GM23338 (cell line): ENCODE results near the gene DOK1. TPM values are rescaled to one million over a fixed set of nuclear protein-coding genes. Genes with fewer than 3 reads are reported as not detected.

Experiments
- ATAC-seq: fragments of 200-7000 bp; cut with Tn5 transposase; 3 replicates; pipeline ENCODE4 v1.9.1; 2020
- DNase-seq: peaks from one replicate; pipeline ENCODE4 v3.0.0-alpha.2; 2015; ENCODE audit warnings: low spot score
- H2AFZ ChIP-seq: fragments of 200-600 bp; sonication (generic); 2 replicates; pipeline ENCODE4 v1.8.0; 2016; ENCODE audit warnings: antibody characterized with exemption, mild to moderate bottlenecking, moderate library complexity
- H3F3A ChIP-seq: fragments of 200-600 bp; sonication (generic); replicated peaks from 2 replicates; pipeline ENCODE4 v1.8.0; 2017; ENCODE audit warnings: antibody characterized with exemption, mixed run types, low read depth
- H3K27ac ChIP-seq: fragments of 200-600 bp; sonication (generic); 2 replicates; pipeline ENCODE4 v1.6.1; 2016; ENCODE audit warnings: low read depth
- H3K27me3 ChIP-seq: fragments of 200-600 bp; sonication (generic); 2 replicates; pipeline ENCODE4 v1.8.0; 2016; ENCODE audit warnings: mild to moderate bottlenecking, mixed run types, moderate library complexity; ENCODE audit not compliant: insufficient read depth
- H3K36me3 ChIP-seq: fragments of 200-600 bp; sonication (generic); 2 replicates; pipeline ENCODE4 v1.8.0; 2016; ENCODE audit warnings: mild to moderate bottlenecking; ENCODE audit not compliant: insufficient read depth
- H3K4me1 ChIP-seq: fragments of 200-600 bp; sonication (generic); 2 replicates; pipeline ENCODE4 v1.8.0; 2016; ENCODE audit warnings: mild to moderate bottlenecking, moderate library complexity; ENCODE audit not compliant: insufficient read depth
- H3K4me2 ChIP-seq: fragments of 200-600 bp; sonication (generic); 2 replicates; pipeline ENCODE4 v1.7.1; 2017; ENCODE audit warnings: mixed run types
- H3K4me3 ChIP-seq: fragments of 200-600 bp; sonication (generic); 2 replicates; pipeline ENCODE4 v1.6.1; 2016; ENCODE audit warnings: mixed run types
- H3K79me2 ChIP-seq: fragments of 200-600 bp; sonication (generic); replicated peaks from 2 replicates; pipeline ENCODE4 v1.8.0; 2017; ENCODE audit warnings: mild to moderate bottlenecking; ENCODE audit not compliant: insufficient read depth
- H3K9me2 ChIP-seq: fragments of 200-600 bp; sonication (generic); 2 replicates; pipeline ENCODE4 v1.8.0; 2017; ENCODE audit not compliant: insufficient read depth
- H4K20me1 ChIP-seq: fragments of 200-600 bp; sonication (generic); replicated peaks from 2 replicates; pipeline ENCODE4 v1.8.0; 2017; ENCODE audit warnings: mild to moderate bottlenecking; ENCODE audit not compliant: insufficient read depth
- H3K27ac Mint-ChIP-seq: 2 replicates; pipeline ENCODE4 v1.8.0; 2020; ENCODE audit warnings: inconsistent platforms, mild to moderate bottlenecking, moderate library complexity, mixed read lengths
- H3K27me3 Mint-ChIP-seq: 3 replicates; pipeline ENCODE4 v1.8.0; 2022; ENCODE audit warnings: low read depth, mild to moderate bottlenecking, moderate library complexity, mixed read lengths, inconsistent platforms; ENCODE audit not compliant: insufficient read depth, poor library complexity
- H3K36me3 Mint-ChIP-seq: 3 replicates; pipeline ENCODE4 v1.8.0; 2021; ENCODE audit warnings: low read depth, mild to moderate bottlenecking, inconsistent platforms, moderate library complexity, mixed read lengths
- H3K4me1 Mint-ChIP-seq: 3 replicates; pipeline ENCODE4 v1.8.0; 2020; ENCODE audit warnings: mild to moderate bottlenecking, inconsistent platforms, mixed read lengths
- H3K4me3 Mint-ChIP-seq: 3 replicates; pipeline ENCODE4 v1.8.0; 2021; ENCODE audit warnings: moderate library complexity, mild to moderate bottlenecking, inconsistent platforms, mixed read lengths
- H3K9me3 Mint-ChIP-seq: 3 replicates; pipeline ENCODE4 v1.8.0; 2020; ENCODE audit warnings: moderate library complexity, mild to moderate bottlenecking, inconsistent platforms, mixed read lengths
- CREB1 ChIP-seq: fragments of 250-450 bp; sonication (Bioruptor Pico); IDR thresholded peaks from 2 replicates; pipeline ENCODE4 v1.5.0; 2020; ENCODE audit warnings: low read depth, mild to moderate bottlenecking, moderate library complexity
- EZH2 ChIP-seq: fragments of 200-600 bp; sonication (generic); IDR thresholded peaks from one replicate; pipeline ENCODE4 v1.8.0; 2017; ENCODE audit warnings: antibody characterized with exemption, mild to moderate bottlenecking, low read depth; ENCODE audit not compliant: unreplicated experiment
- JUNB ChIP-seq: IDR thresholded peaks from one replicate; pipeline ENCODE4 v1.6.1; 2016; ENCODE audit warnings: antibody characterized with exemption; ENCODE audit not compliant: unreplicated experiment
- POLR2AphosphoS5 ChIP-seq: IDR thresholded peaks from 2 replicates; pipeline ENCODE4 v1.6.1; 2016; ENCODE audit warnings: antibody characterized with exemption, low read depth
- STAT1 ChIP-seq: IDR thresholded peaks from one replicate; pipeline ENCODE4 v1.6.1; 2016; ENCODE audit warnings: antibody characterized with exemption; ENCODE audit not compliant: unreplicated experiment
- polyA plus RNA-seq: library from polyadenylated mRNA; unstranded; fragments of >200 nt; fragmentation: Nextera tagmentation; extraction: Ambion mirVana; gene quantifications from 2 replicates; pipeline ENCODE4 v1.2.1, GENCODE V29; 2016
- total RNA-seq: library from RNA; depleted of rRNA; stranded (reverse); fragments of >200 nt; shearing (Covaris generic); gene quantifications from 2 replicates; pipeline ENCODE4 v1.2.3, GENCODE V29; 2014
- TF ChIP-seq, protein P1 (sequence below): IDR thresholded peaks from one replicate; pipeline ENCODE4 v1.6.1; 2018; ENCODE audit warnings: antibody characterized with exemption; ENCODE audit not compliant: unreplicated experiment

The DOK1 gene
- total and polyA plus RNA-seq, 2 experiments from 2014 or later = 3.9 to 15.5 TPM

DNA sequence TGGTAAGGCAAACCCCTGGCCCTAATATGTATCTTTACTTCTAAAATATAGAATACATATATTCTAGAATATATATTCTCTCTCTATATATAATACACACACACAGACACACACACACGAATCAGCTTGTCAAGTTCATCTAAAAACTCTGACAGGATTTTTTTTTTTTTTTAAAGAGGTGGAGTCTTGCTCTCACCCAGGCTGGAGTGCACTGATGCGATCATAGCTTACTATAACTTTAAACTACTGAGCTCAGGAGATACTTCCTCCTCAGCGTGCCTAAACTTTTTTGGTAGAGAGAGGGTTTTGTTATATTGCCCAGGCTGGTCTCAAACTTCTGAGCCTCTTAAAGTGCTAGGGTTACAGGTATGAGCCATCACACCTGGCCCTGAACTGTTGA lies 45.2 kb downstream of the DOK1 start:
- no peaks in the 10 kb centered on the region for H3K9me3 Mint-ChIP-seq
- no peaks in the 10 kb centered on the region for H3K27me3 Mint-ChIP-seq

DNA sequence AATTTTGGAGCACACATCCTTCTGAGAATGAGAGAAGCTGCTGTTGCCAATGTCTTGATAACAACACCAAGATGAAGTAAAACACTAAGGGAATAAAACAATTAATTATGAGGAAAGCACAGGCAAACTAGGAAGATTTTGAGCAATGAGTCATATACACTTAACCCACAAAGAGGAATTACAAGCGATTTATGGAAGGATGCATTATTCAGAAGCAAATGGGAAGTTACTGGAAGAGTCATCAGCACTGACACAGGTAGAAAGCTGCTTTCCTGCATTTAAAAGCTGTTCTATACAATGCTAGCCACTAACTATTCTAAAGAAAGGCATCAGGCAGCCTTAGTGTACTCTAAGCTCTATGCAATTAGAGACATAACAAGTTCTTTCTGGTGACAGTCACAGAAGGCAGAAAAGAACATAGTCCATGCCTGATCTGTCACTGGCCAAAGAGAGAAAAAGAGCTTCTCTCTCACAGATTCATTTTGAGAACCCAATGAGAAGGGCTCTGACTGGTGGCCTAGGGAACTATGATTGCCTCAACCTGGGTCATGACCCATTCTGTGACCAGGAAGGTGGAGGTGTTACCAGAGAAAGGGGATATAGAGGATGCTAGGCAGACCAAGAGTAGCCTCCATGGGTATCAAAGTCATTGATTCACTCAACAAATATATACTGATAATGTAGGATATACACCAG lies 48.2 kb downstream of the DOK1 start:
- Histone ChIP-seq H3K4me2 (no peak overlapping the region), H3K79me2 (no peaks in the 10 kb centered on the region), H4K20me1 (peaks cover 2% of the 10 kb centered on the region; the same call in 1 of the 2 replicates), H3K27me3 (no peaks in the 10 kb centered on the region), H3K27ac (no peak overlapping the region), H3K36me3 (no peaks in the 10 kb centered on the region), H2AFZ (no peak overlapping the region), H3K9me2 (no peaks in the 10 kb centered on the region), H3F3A (no peaks in the 10 kb centered on the region), H3K4me3 (no peak overlapping the region), H3K4me1 (no peaks in the 10 kb centered on the region)
- no peaks in the 10 kb centered on the region for H3K36me3 Mint-ChIP-seq
- ATAC-seq = no peak
- H3K27me3 Mint-ChIP-seq = no peaks in the 10 kb centered on the region
- no peaks in the 10 kb centered on the region for H3K4me1 Mint-ChIP-seq
- no peak overlapping the region for H3K27ac Mint-ChIP-seq
- H3K4me3 Mint-ChIP-seq = no peak overlapping the region
- no peak for DNase-seq
- H3K9me3 Mint-ChIP-seq = no peaks in the 10 kb centered on the region
- TF ChIP-seq, protein P1, sequence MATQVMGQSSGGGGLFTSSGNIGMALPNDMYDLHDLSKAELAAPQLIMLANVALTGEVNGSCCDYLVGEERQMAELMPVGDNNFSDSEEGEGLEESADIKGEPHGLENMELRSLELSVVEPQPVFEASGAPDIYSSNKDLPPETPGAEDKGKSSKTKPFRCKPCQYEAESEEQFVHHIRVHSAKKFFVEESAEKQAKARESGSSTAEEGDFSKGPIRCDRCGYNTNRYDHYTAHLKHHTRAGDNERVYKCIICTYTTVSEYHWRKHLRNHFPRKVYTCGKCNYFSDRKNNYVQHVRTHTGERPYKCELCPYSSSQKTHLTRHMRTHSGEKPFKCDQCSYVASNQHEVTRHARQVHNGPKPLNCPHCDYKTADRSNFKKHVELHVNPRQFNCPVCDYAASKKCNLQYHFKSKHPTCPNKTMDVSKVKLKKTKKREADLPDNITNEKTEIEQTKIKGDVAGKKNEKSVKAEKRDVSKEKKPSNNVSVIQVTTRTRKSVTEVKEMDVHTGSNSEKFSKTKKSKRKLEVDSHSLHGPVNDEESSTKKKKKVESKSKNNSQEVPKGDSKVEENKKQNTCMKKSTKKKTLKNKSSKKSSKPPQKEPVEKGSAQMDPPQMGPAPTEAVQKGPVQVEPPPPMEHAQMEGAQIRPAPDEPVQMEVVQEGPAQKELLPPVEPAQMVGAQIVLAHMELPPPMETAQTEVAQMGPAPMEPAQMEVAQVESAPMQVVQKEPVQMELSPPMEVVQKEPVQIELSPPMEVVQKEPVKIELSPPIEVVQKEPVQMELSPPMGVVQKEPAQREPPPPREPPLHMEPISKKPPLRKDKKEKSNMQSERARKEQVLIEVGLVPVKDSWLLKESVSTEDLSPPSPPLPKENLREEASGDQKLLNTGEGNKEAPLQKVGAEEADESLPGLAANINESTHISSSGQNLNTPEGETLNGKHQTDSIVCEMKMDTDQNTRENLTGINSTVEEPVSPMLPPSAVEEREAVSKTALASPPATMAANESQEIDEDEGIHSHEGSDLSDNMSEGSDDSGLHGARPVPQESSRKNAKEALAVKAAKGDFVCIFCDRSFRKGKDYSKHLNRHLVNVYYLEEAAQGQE = no peak
- TF ChIP-seq EZH2 = no peak

More for the DNA sequence above, 45.2 kb downstream of the DOK1 start:
- Mint-ChIP-seq H3K27ac (no peak overlapping the region), H3K36me3 (no peaks in the 10 kb centered on the region), H3K4me1 (no peaks in the 10 kb centered on the region), H3K4me3 (no peak overlapping the region)
- TF ChIP-seq JUNB = no peak
- TF ChIP-seq, protein P1 = no peak
- no peak for TF ChIP-seq EZH2
- no peak for TF ChIP-seq POLR2AphosphoS5
- no peak for TF ChIP-seq CREB1 (CRISPR knock-in tag)
- no peak for TF ChIP-seq STAT1
- no peak for ATAC-seq
- no peaks in the 10 kb centered on the region for H3K36me3 ChIP-seq
- H3K79me2 ChIP-seq = no peaks in the 10 kb centered on the region
- H3K4me1 ChIP-seq = no peaks in the 10 kb centered on the region
- DNase-seq = no peak
- no peak overlapping the region for H3K4me3 ChIP-seq
- H4K20me1 ChIP-seq = peaks cover 2% of the 10 kb centered on the region; the same call in 1 of the 2 replicates
- H3K27ac ChIP-seq = no peak overlapping the region
- H3F3A ChIP-seq = no peaks in the 10 kb centered on the region
- H3K4me2 ChIP-seq = no peak overlapping the region
- no peaks in the 10 kb centered on the region for H3K9me2 ChIP-seq
- H2AFZ ChIP-seq = no peak overlapping the region
- no peaks in the 10 kb centered on the region for H3K27me3 ChIP-seq
